Right forelimb (tissue), 1 donor: ENCODE data around the gene SDHB.
"Not testable (repeated sequence)": the region's sequence is repeated elsewhere in the genome, so short reads cannot be mapped to it uniquely, and the experiment has no call there.

Experiments used
- DNase-seq: peaks from one replicate; pipeline ENCODE4 v3.0.0-alpha.2; 2018

SDHB gene

GRCh38 chr1:17071794-17072193, 18.0 kb upstream of the SDHB start:
- DNase-seq = no peak

- DNase-seq = no peak
These were observed 16.3 kb upstream of the SDHB start for GRCh38 chr1:17070163-17070525.

- no peak for DNase-seq
These were observed 15.8 kb upstream of the SDHB start for GRCh38 chr1:17069452-17070162.

GRCh38 chr1:17068789-17069188, 15.0 kb upstream of the SDHB start:
- DNase-seq = no peak

GRCh38 chr1:17067465-17068240, 13.8 kb upstream of the SDHB start:
- DNase-seq = no peak

DNA sequence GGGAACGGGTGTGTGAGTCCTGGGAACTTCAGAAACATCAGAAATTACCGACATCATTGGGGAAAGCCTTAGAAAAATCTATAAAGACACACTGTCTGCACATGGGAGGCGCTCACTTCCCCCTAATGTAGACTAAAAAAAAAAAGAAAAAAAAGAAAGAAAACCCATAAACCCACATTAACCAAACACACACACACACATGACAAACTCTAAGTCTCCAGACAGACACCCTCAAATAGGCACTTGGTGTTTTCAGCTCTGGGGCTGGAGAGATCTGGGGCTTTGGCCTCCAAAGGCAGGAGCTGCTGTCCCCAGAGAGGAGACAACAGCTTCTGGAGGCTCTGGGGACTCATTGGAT, 13.2 kb upstream of the SDHB start:
- DNase-seq = no peak

GRCh38 chr1:17066361-17067068, 12.7 kb upstream of the SDHB start:
- DNase-seq = no peak

DNA sequence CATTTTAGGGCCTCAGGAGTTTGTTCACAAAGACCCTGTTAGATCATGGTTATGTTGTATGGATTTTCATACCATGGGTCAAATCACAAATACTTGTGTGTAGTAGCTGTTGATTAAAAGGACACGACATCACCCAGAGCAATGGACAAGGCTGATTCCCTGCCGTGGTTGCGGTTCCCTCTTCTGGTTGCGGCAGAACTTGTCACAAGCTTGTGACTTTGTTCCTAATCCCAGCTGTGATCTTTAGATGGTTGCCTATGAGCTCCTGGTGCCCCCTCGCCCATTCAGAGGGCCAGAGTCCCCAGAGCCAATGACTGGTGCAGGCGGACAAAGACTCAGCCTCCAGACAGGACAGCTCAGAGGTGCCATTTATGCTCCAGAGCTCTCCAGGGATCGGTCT, 11.8 kb upstream of the SDHB start:
- no peak for DNase-seq

GRCh38 chr1:17062751-17063150, 8.9 kb upstream of the SDHB start:
- not testable (repeated sequence) for DNase-seq

GRCh38 chr1:17061892-17062291, 8.1 kb upstream of the SDHB start:
- no peak for DNase-seq

DNA sequence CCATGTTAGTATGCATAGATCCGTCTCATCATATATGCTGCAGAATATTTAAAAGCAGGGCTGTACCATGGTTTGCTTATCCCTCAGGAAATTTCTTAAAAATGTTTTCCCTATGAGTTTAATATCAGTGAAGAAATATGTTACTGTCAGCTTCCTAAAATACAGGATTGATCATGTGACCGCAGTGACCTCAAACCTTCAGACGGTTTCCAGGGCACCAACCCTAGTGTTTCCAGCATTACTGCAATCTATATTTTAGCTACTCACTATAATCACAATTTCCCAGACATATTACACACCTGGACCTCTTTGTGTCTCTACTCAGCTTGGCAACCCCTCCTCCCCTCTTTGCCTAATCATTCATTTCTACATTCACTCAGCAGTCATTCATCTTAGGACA, 7.7 kb upstream of the SDHB start:
- no peak for DNase-seq

- DNase-seq = no peak
These were observed 6.5 kb upstream of the SDHB start for GRCh38 chr1:17060306-17060749.

DNA sequence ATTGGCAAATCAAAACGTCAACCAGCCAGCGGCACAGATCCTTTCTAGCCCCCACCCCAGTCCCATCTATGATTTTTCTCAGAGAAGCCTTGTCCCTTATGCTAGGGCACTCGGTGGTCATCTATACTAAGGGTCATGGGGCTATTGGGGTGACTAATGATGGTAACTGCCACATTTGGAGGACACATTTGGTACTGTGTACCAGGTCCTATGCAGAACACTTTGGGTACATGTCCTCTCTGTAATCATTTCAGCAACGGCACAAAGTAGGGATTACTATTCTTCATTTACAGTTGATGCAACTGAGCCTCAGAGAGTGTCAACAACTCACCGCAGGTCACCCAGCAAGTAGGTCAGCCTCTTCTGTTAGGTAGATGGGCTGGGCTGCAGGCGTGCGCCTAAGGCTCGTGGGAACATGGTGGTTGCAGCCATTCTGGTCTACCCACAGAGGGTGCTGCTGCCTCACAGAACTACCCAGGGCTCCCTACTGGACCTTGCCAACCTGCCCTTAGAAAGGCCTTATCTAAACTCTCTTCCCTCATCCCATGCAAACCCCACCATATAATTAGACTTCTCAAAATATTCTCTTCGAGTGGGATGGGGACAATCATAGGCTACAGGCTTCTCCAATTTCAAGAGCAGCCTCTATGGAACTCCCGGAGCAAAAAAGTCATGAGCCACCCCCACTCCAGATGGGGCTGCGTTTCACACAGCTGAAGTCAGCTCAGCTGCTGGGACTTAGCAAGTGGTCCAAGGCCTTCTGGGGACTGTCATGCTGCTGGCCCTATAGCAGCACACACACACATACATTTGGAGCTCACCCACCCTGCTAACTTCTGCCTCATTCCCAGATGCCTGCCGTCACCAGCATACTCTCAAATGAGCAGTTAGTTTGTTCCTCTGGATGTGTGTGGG, 5.8 kb upstream of the SDHB start:
- DNase-seq = peak; percentile 80

GRCh38 chr1:17056551-17056950, 2.7 kb upstream of the SDHB start:
- DNase-seq = no peak

GRCh38 chr1:17055801-17056200, 2.0 kb upstream of the SDHB start:
- DNase-seq = no peak

DNA sequence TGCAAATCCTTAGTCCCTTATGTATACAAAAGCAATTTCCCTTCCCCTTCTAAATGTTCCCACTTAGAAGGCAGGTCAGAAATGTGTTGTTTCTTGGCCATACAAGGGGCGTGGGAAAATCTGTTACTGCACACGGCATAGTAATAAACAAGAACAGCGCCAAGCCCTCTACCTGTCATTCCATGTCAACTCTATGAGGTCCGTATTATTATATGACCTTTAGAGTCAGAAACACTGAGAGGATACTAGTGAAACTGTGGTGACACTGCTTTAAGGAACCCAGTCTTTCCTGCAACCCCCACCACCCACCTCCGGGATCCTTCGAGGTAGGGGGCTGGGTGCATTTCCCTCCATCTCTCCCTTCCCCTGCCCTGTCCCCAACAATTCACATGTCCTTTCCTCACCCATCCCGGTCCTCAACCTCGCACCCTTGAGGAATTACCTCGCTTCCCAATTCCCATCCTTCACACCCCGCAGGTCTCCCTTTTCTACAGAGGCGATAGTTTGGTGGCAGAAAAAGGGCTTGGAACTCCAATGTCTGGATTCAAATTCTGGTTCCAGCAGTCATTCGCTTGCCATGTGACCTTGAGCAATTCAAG, 647 bp downstream of the SDHB start:
- no peak for DNase-seq

- DNase-seq = no peak
These were observed 1.2 kb downstream of the SDHB start for GRCh38 chr1:17052641-17053040.

DNA sequence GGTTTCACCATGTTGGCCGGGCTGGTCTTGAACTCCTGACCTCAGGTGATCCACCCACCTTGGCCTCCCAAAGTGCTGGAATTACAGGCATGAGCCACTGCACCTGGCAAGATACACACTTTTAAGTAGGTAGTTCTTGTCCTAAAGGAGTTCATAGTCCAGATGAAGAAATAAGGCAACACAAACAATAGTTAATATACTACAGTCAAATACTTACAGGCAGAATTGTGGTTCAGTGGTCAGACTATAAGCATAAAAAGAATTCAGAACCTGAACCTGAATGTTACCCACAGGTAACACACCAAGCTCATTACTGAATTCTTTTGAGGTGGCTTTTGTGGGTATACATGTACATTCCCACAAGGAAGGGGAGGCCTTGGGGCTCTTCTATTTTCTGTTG, 1.8 kb downstream of the SDHB start:
- no peak for DNase-seq

DNA sequence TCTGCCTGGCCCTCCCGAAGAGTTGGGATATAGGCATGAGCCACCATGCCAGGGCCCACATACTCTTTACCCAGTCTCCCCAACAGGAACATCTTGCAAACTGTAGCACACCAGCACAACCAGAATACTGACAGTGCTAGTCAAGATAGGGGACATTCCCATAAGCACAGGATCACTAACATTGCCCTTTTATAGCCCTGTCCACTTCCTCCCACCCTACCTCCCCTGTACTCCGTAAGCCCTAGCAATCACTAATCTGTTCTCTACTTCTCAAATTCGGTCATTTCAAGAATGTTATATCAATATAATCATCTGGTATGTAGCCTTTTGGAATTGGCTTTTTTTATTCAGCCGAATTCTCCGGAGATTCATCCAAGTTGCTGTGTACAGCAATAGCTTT, 5.9 kb downstream of the SDHB start:
- DNase-seq = no peak

- DNase-seq = no peak
These were observed 7.5 kb downstream of the SDHB start for GRCh38 chr1:17046334-17046657.

- no peak for DNase-seq
These were observed 8.0 kb downstream of the SDHB start for GRCh38 chr1:17045634-17046333.

- DNase-seq = no peak
These were observed 8.7 kb downstream of the SDHB start for GRCh38 chr1:17045150-17045549.
